ENCODE measurements around the gene UBE2F.
"Not testable (repeated sequence)": the region's sequence is repeated elsewhere in the genome, so short reads cannot be mapped to it uniquely, and the experiment has no call there.

Gene UBE2F

DNA sequence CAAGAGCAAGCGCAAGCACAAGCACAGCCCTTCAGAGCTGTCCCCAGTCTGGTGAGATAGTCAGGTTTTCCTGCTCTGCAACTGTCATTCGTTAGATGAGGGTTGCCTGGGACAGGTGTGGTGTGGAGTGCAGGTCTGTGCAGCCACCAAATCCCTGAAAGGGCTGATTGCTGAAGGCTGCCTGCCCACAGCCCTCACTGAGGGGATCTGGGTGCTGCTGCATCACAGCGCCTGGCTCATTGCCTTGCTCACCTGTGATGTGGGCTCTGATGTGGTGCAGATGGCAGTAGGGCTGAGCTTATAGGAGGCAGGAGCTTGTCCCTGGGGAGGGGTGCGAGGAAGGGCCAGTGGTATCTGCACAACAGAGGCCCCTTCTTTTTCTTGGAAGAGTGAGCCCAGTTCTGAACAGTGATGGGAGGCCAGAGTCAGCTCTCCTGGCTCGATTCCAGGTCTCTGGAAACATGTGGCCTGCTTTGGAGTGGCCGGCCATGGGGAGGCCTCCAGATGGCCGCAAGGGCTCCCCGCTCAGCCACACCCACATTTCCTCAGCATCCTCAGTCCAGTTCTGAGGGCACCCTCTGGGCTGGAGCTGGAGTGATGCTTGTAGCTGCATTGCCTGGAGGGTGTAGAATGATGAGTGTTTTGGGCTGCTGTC lies 11.4 kb downstream of the UBE2F start:
- no peak for DNase-seq (ENCODE audit: low read depth)
- no peak overlapping the region for H3K4me3 ChIP-seq (ENCODE audit: low read length)
- TF ChIP-seq, protein P1, sequence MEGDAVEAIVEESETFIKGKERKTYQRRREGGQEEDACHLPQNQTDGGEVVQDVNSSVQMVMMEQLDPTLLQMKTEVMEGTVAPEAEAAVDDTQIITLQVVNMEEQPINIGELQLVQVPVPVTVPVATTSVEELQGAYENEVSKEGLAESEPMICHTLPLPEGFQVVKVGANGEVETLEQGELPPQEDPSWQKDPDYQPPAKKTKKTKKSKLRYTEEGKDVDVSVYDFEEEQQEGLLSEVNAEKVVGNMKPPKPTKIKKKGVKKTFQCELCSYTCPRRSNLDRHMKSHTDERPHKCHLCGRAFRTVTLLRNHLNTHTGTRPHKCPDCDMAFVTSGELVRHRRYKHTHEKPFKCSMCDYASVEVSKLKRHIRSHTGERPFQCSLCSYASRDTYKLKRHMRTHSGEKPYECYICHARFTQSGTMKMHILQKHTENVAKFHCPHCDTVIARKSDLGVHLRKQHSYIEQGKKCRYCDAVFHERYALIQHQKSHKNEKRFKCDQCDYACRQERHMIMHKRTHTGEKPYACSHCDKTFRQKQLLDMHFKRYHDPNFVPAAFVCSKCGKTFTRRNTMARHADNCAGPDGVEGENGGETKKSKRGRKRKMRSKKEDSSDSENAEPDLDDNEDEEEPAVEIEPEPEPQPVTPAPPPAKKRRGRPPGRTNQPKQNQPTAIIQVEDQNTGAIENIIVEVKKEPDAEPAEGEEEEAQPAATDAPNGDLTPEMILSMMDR (IDR thresholded peaks at IDR 0.05; ENCODE audit: insufficient read depth, low read depth, low read length, missing control alignments): no peak

GRCh38 chr2:237979331-237979730 lies 12.5 kb downstream of the UBE2F start:
- no peak for DNase-seq (ENCODE audit: low read depth)
- no peak overlapping the region for H3K4me3 ChIP-seq (ENCODE audit: low read length)
- TF ChIP-seq, protein P1 (IDR thresholded peaks at IDR 0.05; ENCODE audit: insufficient read depth, low read depth, low read length, missing control alignments): no peak

GRCh38 chr2:237980087-237980486 lies 13.3 kb downstream of the UBE2F start:
- no peak for DNase-seq (ENCODE audit: low read depth)
- H3K4me3 ChIP-seq (ENCODE audit: low read length): no peak overlapping the region
- TF ChIP-seq, protein P1 (IDR thresholded peaks at IDR 0.05; ENCODE audit: insufficient read depth, low read depth, low read length, missing control alignments): no peak

GRCh38 chr2:237980751-237981150 lies 13.9 kb downstream of the UBE2F start:
- no peak overlapping the region for H3K4me3 ChIP-seq (ENCODE audit: low read length)
- TF ChIP-seq, protein P1 (IDR thresholded peaks at IDR 0.05; ENCODE audit: insufficient read depth, low read depth, low read length, missing control alignments): no peak
- no peak for DNase-seq (ENCODE audit: low read depth)

DNA sequence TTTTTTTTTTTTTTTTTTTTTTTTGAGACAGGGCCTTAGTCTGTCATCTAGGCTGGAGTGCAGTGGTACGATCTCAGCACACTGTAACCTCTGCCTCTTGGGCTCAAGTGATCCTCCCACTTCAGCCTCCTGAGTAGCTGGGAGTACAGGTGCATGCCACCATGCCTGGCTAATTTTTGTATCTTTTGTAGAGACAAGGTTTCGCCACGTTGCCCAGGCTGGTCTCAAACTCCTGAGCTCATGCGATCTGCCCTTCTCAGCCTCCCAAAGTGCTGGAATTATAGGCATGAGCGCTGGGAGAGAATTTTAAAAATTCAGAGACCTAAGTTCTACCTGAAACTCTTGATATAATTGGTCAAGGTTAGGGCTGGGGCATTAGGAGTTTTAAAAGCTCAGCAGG lies 14.8 kb downstream of the UBE2F start:
- not testable (repeated sequence) for H3K4me3 ChIP-seq (ENCODE audit: low read length); DNase-seq (ENCODE audit: low read depth)

DNA sequence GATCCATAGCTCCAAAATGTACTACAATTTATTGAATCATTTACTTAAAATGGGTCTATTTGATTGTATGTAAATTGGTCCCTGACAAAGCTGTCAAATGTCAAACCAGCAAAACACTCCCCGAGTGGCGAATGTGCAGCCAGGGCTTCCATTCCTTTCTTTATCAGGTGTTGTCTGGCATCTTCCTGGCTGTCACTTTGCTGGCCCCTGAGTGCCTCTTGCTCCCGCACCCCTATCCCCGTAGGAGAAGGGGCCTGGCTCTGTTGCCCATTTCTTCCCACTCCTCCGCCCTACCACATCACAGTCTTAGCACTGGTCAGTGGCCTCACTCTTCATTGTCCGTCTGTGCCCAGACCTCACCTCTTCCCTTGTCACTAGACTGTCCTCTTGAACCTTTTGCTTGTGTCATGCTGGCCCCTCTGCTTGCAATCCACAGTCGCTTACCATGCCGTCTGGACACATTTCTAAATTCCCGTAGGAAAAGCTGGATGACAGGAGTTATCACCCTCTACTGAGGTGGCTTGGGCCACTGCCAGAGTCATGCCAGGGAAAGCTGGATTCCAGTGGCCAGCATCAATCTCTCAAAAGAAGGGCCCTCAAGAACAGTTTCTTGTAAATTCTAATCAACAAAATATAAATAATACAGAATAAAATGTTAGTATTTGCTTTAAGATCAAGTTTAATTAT lies 15.4 kb downstream of the UBE2F start:
- no peak for DNase-seq (ENCODE audit: low read depth)
- TF ChIP-seq, protein P1 (IDR thresholded peaks at IDR 0.05; ENCODE audit: insufficient read depth, low read depth, low read length, missing control alignments): no peak
- H3K4me3 ChIP-seq (ENCODE audit: low read length): no peak overlapping the region

DNA sequence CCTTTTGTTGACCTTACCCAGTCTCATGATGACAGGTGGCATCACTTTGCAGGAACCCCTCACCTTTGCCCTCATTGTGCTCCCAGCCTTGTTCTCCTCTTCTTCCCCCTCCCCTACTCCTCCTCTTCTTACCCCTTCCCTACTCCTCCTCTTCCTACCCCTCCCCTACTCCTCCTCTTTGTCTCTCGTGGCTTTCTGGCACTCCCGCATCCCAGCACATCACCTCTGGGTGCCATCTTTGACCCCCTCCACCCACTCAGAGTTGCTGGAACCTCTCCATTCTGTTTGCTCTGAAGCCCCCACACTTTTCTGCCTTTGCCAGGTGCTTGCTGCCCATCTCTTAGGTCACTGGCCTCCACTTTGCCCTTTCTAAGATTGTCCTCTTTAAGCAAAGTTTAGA lies 17.1 kb downstream of the UBE2F start:
- H3K4me3 ChIP-seq (ENCODE audit: low read length): no peak overlapping the region
- TF ChIP-seq, protein P1 (IDR thresholded peaks at IDR 0.05; ENCODE audit: insufficient read depth, low read depth, low read length, missing control alignments): no peak
- no peak for DNase-seq (ENCODE audit: low read depth)

Measured in epithelial cell of esophagus (primary cell).